ENCODE results near the gene RPH3AL. TPM values are rescaled to one million over a fixed set of nuclear protein-coding genes. Genes with fewer than 3 reads are reported as not detected.

Gene RPH3AL
- total RNA-seq, 1 donor = 2.9 TPM

- Histone ChIP-seq H3K36me3 (ENCODE audit: insufficient read depth, low read length) (no peaks in the 10 kb centered on the region), H3K9me3 (ENCODE audit: low read depth, low read length) (no peaks in the 10 kb centered on the region), H3K4me2 (ENCODE audit: insufficient read depth, low read length) (no peak overlapping the region), H3K27ac (ENCODE audit: low read depth, low read length) (no peak overlapping the region), H3K79me2 (ENCODE audit: insufficient read depth, low read length) (no peaks in the 10 kb centered on the region), H4K20me1 (ENCODE audit: insufficient read depth, low read length) (no peaks in the 10 kb centered on the region), H3K4me3 (ENCODE audit: insufficient read depth, low read length) (no peak overlapping the region), H3K4me1 (ENCODE audit: insufficient read depth, low read length) (no peaks in the 10 kb centered on the region), H2AFZ (ENCODE audit: low read length) (no peak overlapping the region), H3K27me3 (ENCODE audit: insufficient read depth, low read length) (peaks cover 3% of the 10 kb centered on the region)
- peak; percentile 50 for DNase-seq (ENCODE audit: insufficient read length, low spot score, missing footprints)
- TF ChIP-seq CTCF (IDR thresholded peaks at IDR 0.05; ENCODE audit: extremely low read depth, low read depth, low read length) = no peak
Measured at GRCh38 chr17:281365-281999, 71.1 kb downstream of the RPH3AL start.

GRCh38 chr17:280901-281300, 71.7 kb downstream of the RPH3AL start:
- Histone ChIP-seq H3K79me2 (ENCODE audit: insufficient read depth, low read length) (no peaks in the 10 kb centered on the region), H2AFZ (ENCODE audit: low read length) (no peak overlapping the region), H4K20me1 (ENCODE audit: insufficient read depth, low read length) (no peaks in the 10 kb centered on the region), H3K27me3 (ENCODE audit: insufficient read depth, low read length) (peaks cover 3% of the 10 kb centered on the region), H3K4me2 (ENCODE audit: insufficient read depth, low read length) (no peak overlapping the region), H3K36me3 (ENCODE audit: insufficient read depth, low read length) (no peaks in the 10 kb centered on the region), H3K9me3 (ENCODE audit: low read depth, low read length) (no peaks in the 10 kb centered on the region), H3K4me3 (ENCODE audit: insufficient read depth, low read length) (no peak overlapping the region), H3K4me1 (ENCODE audit: insufficient read depth, low read length) (no peaks in the 10 kb centered on the region), H3K27ac (ENCODE audit: low read depth, low read length) (no peak overlapping the region)
- no peak for TF ChIP-seq CTCF (IDR thresholded peaks at IDR 0.05; ENCODE audit: extremely low read depth, low read depth, low read length)
- DNase-seq (ENCODE audit: insufficient read length, low spot score, missing footprints) = peak; percentile 57

GRCh38 chr17:280216-280615, 72.4 kb downstream of the RPH3AL start:
- Histone ChIP-seq H3K9me3 (ENCODE audit: low read depth, low read length) (no peaks in the 10 kb centered on the region), H3K27ac (ENCODE audit: low read depth, low read length) (no peak overlapping the region), H3K4me2 (ENCODE audit: insufficient read depth, low read length) (no peak overlapping the region), H3K36me3 (ENCODE audit: insufficient read depth, low read length) (no peaks in the 10 kb centered on the region), H2AFZ (ENCODE audit: low read length) (no peak overlapping the region), H3K27me3 (ENCODE audit: insufficient read depth, low read length) (peaks cover 3% of the 10 kb centered on the region), H3K79me2 (ENCODE audit: insufficient read depth, low read length) (no peaks in the 10 kb centered on the region), H3K4me3 (ENCODE audit: insufficient read depth, low read length) (no peak overlapping the region), H4K20me1 (ENCODE audit: insufficient read depth, low read length) (no peaks in the 10 kb centered on the region), H3K4me1 (ENCODE audit: insufficient read depth, low read length) (no peaks in the 10 kb centered on the region)
- TF ChIP-seq CTCF (IDR thresholded peaks at IDR 0.05; ENCODE audit: extremely low read depth, low read depth, low read length) = no peak
- peak; percentile 30 for DNase-seq (ENCODE audit: insufficient read length, low spot score, missing footprints)

GRCh38 chr17:279776-280175, 72.8 kb downstream of the RPH3AL start:
- peak; percentile 58 for DNase-seq (ENCODE audit: insufficient read length, low spot score, missing footprints)
- no peaks in the 10 kb centered on the region for H4K20me1 ChIP-seq (ENCODE audit: insufficient read depth, low read length)
- H3K9me3 ChIP-seq (ENCODE audit: low read depth, low read length) = no peaks in the 10 kb centered on the region
- H3K4me2 ChIP-seq (ENCODE audit: insufficient read depth, low read length) = no peak overlapping the region
- H3K79me2 ChIP-seq (ENCODE audit: insufficient read depth, low read length) = no peaks in the 10 kb centered on the region
- no peaks in the 10 kb centered on the region for H3K4me1 ChIP-seq (ENCODE audit: insufficient read depth, low read length)
- peaks cover 3% of the 10 kb centered on the region for H3K27me3 ChIP-seq (ENCODE audit: insufficient read depth, low read length)
- no peaks in the 10 kb centered on the region for H3K36me3 ChIP-seq (ENCODE audit: insufficient read depth, low read length)
- no peak overlapping the region for H3K27ac ChIP-seq (ENCODE audit: low read depth, low read length)
- H2AFZ ChIP-seq (ENCODE audit: low read length) = no peak overlapping the region
- no peak overlapping the region for H3K4me3 ChIP-seq (ENCODE audit: insufficient read depth, low read length)
- no peak for TF ChIP-seq CTCF (IDR thresholded peaks at IDR 0.05; ENCODE audit: extremely low read depth, low read depth, low read length)

Data from osteoblast (primary cell).